ENCODE data around the gene WDR46.

GRCh38 chr6:33316603-33317418 is 27.8 kb upstream of the WDR46 start:
- TF ChIP-seq ZNF274 (IDR thresholded peaks at IDR 0.05; ENCODE audit: low read depth, low read length) (no peak), YY1 (IDR thresholded peaks at IDR 0.05; ENCODE audit: insufficient read depth, insufficient read length) (no peak), SUZ12 (IDR thresholded peaks at IDR 0.05; ENCODE audit: extremely low read depth, insufficient read depth, insufficient read length) (no peak)

Data from NT2/D1 (cell line).